ENCODE data around the gene C1QTNF3.

GRCh38 chr5:34062419-34062818, 19.4 kb upstream of the C1QTNF3 start:
- no peak for TF ChIP-seq CTCF (IDR thresholded peaks at IDR 0.05)
- TF ChIP-seq POLR2A (IDR thresholded peaks at IDR 0.05), result no peak
